Measurements from ENCODE around the gene PPP2R2C.

PPP2R2C gene
- total RNA-seq, result 0 to 0.40 reads per million in 2 donors

DNA sequence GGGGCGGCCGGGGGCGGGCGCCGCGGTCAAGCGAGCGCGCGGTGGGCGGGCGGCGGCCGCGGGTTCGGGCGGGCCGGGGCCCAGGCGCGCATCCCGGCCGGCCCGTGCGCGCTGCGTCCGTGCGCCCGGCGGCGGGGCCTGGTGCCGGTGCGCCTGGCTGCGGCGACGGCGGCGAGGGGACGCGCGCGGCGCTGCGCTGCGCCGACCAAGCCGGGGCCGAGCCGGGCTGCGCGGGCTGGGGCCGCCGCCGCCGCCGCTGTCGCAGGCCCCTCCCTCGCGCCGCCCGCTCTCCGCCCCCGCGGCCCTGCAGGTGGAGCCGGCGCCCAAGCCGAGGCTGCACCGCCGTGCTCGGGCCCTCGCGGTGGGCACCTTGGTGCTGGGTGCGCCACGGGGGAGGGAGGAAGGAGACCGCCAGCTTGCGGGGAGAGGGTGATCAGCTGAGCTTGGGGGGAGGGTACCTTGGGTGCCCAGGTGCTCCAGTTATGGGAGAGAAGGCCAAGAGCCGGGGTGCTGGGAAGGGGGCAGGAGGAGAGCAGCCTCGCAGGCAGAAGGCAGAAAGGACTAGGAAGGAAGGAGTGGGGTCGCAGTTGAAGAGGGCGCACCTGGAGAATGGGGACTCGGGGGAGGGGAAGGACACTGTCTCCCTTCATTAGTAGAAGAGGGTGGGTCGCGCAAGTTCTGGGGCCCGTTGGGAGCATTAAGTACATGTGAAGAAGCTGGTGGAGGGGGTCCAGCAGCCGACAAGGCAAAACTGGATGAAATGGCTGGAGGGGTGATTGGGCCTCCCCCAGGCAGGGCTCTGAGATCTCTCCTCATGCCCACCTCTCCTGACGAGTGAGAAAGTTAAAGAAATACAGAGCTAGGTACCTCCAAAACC is at the start of gene PPP2R2C:
TSS of gene PPP2R2C (minus strand) at position 228 of the 877 bp plus-strand sequence. CDS start 385 bp downstream, outside the sequence.
- peak in 1 of 5 experiments; percentile 31 for DNase-seq

- no peak for DNase-seq
These were observed 48.6 kb upstream of the PPP2R2C start for GRCh38 chr4:6520978-6521377.

DNA sequence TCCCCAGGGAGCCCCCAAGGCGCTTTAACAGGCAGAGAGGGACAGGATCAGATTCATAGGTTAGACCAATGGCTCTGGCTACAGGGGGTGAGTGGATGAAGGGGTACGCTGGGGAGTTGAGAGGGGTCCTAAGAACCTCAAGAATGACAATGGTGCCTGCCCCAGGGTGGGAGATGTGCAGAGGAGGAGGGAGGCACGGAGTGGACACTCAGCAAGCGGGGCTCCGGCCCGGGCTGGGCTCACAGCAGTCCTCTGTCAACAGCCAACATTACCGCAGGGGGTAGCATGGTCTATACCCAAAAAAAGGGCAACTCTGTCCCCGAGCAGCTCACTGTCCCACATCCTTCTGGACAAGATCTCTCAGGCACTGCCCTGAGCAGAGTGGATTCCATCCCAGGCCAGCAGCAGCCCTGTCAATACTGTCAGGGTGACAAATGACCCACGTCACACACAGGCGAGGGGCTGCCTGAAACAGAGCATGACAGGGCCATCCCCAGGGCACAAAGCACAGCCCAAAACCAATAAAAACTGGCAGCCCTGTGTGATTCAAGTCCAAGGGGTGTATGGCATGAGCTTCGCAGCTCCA is 47.7 kb upstream of the PPP2R2C start:
- no peak for DNase-seq

DNA sequence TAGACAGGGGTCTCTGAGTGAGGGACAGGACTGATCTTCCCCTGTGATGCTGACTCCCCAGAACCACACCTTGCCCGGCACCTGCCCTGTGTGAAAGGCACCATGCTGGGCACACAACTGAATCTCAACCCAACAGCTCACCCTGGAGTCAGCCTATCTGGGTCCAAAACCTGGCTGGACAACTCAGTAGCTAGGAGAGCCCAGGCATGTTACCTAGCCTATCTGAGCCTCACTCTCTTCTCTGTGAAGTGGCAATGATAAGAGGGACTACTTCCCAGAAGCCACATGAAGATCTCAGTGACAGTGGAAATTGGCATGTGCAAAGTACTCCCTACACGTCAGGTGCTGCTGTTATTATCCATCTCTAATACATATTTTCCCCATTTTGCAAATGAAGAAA is 44.8 kb upstream of the PPP2R2C start:
- no peak for DNase-seq

- DNase-seq, result no peak
These were observed 44.3 kb upstream of the PPP2R2C start for GRCh38 chr4:6516762-6517161.

GRCh38 chr4:6516281-6516680 is 43.9 kb upstream of the PPP2R2C start:
- no peak for DNase-seq

GRCh38 chr4:6513678-6514077 is 41.3 kb upstream of the PPP2R2C start:
- DNase-seq, result no peak

DNA sequence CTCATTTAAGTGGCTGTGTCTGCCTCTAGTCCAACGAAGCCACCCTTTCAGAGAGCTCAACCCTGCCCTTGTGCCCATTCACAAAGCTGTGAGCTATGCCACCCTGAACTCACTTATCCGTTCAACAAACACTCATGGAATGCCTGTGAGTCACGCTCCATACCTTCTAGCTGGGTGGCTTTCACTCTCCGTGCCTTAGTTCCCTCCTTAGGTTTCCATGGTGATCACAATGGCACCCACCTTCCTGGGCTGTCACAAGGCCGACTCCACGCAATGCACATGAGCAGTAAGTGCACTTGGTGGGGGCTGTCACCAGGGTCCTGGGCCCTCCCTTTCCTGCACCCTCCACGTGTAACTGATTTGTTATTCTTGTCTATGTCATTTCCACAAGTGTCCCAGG is 37.2 kb upstream of the PPP2R2C start:
- DNase-seq, result no peak

- no peak for DNase-seq
These were observed 34.9 kb upstream of the PPP2R2C start for GRCh38 chr4:6507345-6507744.

- DNase-seq, result no peak
These were observed 34.3 kb upstream of the PPP2R2C start for GRCh38 chr4:6506616-6507140.

DNA sequence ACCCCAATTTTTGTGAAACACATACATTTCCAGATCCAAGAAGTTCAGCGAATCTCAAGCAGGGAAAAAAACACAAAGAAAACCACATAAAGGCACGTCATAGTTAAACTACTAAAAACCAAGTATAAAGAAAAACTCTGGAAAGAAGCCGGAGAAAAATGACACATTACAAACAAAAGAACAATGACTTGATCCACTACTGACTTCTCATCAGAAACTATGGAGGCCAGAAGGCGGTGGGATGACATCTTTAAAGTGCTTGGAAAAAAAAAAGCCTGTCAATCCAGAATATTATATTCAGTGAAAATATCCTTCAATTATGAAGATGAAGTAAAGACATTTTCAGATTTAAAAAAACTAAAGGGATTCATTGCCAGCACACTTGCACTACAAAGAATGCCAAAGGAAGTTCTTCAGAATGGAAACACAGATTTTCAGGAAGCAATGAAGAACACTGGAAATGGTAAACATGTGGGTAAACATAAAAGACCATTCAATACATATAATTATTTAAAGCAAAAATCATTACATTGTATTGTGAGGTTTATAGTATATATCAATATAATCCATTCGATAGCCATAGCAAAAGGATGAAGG is 32.6 kb upstream of the PPP2R2C start:
- no peak for DNase-seq

- no peak for DNase-seq
These were observed 30.5 kb upstream of the PPP2R2C start for GRCh38 chr4:6502747-6503465.

DNA sequence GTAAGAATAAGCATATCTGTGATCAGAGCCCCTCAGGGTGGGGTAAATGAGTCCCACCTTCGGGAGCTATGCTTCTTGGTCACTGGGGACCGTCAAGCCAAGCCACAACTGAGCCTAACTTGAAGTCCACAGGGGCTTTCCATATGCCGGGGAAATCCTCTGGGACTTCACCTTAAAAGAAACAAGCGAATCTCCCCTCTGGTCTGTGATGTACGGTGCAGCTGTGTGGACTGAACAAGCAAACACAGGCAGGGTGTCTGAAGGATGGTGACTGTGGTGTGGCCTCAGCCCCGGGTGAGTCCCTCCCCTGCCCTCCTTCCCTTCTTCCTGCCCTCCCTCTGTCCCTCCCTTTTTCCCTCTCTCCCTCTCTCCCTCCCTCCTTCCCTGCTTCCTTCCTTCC is 29.7 kb upstream of the PPP2R2C start:
- no peak for DNase-seq

GRCh38 chr4:6501171-6501570 is 28.8 kb upstream of the PPP2R2C start:
- no peak for DNase-seq

GRCh38 chr4:6500481-6501140 is 28.2 kb upstream of the PPP2R2C start:
- DNase-seq, result no peak

DNA sequence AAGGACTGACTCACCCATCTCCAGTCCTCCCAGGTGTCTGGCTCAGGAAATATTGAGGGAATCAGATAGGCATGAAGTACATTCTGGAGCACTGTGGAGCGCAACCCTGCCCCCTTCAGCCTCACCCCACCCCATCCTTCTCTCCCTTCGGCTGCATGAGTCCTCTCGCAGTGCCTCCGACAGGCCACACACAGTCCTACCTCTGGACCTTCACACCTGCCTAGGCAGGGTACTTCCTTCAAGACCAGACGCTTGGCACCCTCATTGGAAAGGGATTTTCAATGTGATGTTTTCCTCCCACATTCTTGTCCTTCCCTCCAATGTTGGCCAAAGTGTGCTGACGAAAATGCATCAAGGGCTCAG is 26.8 kb upstream of the PPP2R2C start:
- DNase-seq, result no peak

DNA sequence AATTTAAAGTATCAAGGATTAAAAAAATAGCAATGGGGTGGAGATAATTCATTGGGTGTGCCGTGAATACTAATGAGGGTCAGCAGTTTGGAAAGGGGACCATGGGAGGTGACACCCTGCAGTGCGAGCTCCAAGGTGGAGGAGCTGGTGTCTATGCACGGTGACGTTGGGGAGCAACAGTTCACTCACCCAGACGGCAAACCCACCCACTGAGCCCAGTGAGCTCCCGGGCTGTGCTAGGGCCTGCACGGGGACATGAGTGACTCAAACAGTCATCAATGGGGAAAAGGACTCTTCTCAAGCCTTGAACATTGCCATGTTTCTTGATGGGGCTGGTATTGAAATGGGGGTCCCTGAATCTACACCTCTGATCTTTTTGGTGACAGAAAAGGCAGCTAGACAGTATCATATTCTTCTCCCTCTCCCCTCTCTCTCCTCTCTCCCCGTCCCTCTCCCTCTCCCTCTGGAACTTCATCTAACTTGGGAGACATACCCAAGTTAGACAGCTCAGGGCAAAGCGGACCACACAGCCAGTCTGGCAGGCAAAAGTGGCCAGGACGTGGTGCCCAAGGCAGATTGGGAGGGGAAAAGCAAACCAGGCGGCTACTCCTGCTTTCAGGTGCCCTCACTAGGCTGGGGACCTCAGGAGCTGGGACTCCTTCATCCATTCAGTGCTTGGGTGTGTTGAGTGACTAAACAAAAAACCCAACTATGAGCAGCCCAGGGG is 26.3 kb upstream of the PPP2R2C start:
- DNase-seq, result no peak

GRCh38 chr4:6497796-6498195 is 25.4 kb upstream of the PPP2R2C start:
- DNase-seq, result no peak

DNA sequence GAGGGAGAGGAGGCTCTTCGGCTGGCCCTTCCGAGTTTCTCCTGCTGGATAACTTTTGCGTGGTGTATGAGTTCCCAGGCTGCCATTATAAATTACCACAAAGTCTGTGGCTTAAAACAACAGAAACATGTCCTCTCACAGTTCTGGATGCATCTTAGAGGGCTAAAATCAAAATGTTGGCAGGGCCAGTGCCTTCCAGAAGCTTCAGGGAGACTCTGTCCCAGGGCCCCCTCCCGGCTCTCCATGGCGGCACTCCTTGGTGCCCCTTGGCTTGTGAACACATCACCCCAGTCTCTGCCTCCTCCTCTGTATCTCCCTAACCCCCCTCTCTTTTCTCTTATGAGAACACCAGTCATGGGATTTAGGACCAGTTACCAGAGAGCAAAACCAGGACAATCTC is 23.3 kb upstream of the PPP2R2C start:
- DNase-seq, result no peak

GRCh38 chr4:6495296-6495590 is 22.8 kb upstream of the PPP2R2C start:
- no peak for DNase-seq

GRCh38 chr4:6494431-6495295 is 22.2 kb upstream of the PPP2R2C start:
- DNase-seq, result no peak

Data from T-helper 2 cell (primary cell).